ENCODE measurements around the gene RINL. TPM values are rescaled to one million over a fixed set of nuclear protein-coding genes. Genes with fewer than 3 reads are reported as not detected.
A peak's percentile ranks its signal among the peaks of the same experiment; 100 is the strongest.

Gene RINL
- total RNA-seq, 1 donor from 2014 or later, result 2.7 TPM

DNA sequence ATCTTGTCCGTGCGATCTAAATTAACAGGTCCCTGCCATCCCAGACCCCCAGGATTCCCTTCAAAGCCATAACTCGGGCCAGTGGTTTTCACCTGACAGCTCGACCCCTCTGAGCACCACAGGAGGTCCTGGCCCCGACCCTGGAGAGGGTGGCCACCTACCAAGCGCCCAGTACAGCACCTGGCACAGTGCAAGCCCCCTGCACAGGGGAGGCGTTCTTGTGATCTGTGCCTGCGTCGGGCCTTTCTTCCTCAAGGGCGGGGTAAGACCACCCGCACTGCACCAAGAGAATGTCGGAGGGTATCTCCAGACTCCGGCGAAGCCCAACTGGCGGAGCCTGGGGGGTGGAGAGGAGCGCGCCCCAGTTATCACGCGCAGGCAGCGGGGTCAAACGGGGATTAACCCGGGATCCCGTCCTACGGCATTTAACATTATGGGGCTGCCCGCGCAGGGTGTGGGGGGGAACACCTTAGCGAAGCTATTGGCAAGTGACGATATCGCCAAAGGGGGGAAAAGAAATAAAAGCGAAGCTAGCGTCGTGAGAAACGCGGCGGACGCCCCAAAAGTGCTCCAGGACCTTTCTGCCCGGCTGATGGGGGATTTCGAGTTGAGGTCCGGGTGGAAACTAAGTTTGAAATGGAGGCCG, 27.0 kb downstream of the RINL start:
- TF ChIP-seq, protein P1, sequence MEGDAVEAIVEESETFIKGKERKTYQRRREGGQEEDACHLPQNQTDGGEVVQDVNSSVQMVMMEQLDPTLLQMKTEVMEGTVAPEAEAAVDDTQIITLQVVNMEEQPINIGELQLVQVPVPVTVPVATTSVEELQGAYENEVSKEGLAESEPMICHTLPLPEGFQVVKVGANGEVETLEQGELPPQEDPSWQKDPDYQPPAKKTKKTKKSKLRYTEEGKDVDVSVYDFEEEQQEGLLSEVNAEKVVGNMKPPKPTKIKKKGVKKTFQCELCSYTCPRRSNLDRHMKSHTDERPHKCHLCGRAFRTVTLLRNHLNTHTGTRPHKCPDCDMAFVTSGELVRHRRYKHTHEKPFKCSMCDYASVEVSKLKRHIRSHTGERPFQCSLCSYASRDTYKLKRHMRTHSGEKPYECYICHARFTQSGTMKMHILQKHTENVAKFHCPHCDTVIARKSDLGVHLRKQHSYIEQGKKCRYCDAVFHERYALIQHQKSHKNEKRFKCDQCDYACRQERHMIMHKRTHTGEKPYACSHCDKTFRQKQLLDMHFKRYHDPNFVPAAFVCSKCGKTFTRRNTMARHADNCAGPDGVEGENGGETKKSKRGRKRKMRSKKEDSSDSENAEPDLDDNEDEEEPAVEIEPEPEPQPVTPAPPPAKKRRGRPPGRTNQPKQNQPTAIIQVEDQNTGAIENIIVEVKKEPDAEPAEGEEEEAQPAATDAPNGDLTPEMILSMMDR (IDR thresholded peaks at IDR 0.05; ENCODE audit: partially characterized antibody, unreplicated experiment), result no peak
- H3K27me3 Mint-ChIP-seq (ENCODE audit: unreplicated experiment), result peaks cover 24% of the 10 kb centered on the region

DNA sequence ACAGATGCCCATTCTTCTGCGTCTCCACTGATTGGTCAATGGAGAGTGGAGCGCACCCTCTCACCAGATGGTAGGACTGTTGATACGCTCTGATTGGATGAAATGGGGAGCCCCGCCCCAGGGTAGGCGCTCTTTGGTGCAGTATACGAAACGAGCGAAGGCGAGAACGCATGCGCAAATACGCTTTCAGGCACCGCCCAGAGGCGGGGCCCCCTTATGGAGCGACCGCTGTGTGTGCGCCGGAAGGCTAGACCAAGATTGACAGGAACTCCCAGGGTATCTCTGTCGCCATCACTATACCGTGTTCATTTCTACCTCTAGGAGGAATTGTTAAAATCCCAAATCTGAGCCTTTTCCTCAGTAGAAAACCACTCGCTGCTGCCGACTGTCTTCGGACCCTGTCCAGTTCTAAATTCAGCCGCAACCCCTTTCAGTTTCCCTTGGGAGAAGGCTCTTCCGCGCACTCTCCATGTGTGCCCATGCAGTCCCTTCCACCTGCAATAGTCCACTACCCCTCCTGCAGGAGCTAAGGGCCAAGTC, 27.6 kb downstream of the RINL start:
- H3K27me3 Mint-ChIP-seq (ENCODE audit: unreplicated experiment), result peaks cover 24% of the 10 kb centered on the region
- H3K36me3 Mint-ChIP-seq (ENCODE audit: unreplicated experiment), result no peaks in the 10 kb centered on the region
- peak overlapping the region; percentile 93 for H3K4me3 Mint-ChIP-seq (ENCODE audit: unreplicated experiment)
- H3K27ac Mint-ChIP-seq (ENCODE audit: unreplicated experiment), result peak overlapping the region; percentile 90
- TF ChIP-seq, protein P1 (IDR thresholded peaks at IDR 0.05; ENCODE audit: partially characterized antibody, unreplicated experiment), result no peak
- H3K9me3 Mint-ChIP-seq (ENCODE audit: unreplicated experiment), result peaks cover 24% of the 10 kb centered on the region
- H3K4me1 Mint-ChIP-seq (ENCODE audit: low read depth, unreplicated experiment), result peaks cover 12% of the 10 kb centered on the region
- peak; percentile 97 for DNase-seq

More for the DNA sequence above, 27.0 kb downstream of the RINL start:
- H3K36me3 Mint-ChIP-seq (ENCODE audit: unreplicated experiment), result no peaks in the 10 kb centered on the region
- peaks cover 12% of the 10 kb centered on the region for H3K4me1 Mint-ChIP-seq (ENCODE audit: low read depth, unreplicated experiment)
- H3K27ac Mint-ChIP-seq (ENCODE audit: unreplicated experiment), result peak overlapping the region; percentile 90
- H3K4me3 Mint-ChIP-seq (ENCODE audit: unreplicated experiment), result peak overlapping the region; percentile 93
- peaks cover 24% of the 10 kb centered on the region for H3K9me3 Mint-ChIP-seq (ENCODE audit: unreplicated experiment)
- peak; percentile 37 for DNase-seq

- TF ChIP-seq, protein P1 (IDR thresholded peaks at IDR 0.05; ENCODE audit: partially characterized antibody, unreplicated experiment), result peak; percentile 94
- DNase-seq, result peak; percentile 99
- Mint-ChIP-seq H3K4me1 (ENCODE audit: low read depth, unreplicated experiment) (peaks cover 12% of the 10 kb centered on the region), H3K27me3 (ENCODE audit: unreplicated experiment) (peaks cover 24% of the 10 kb centered on the region), H3K27ac (ENCODE audit: unreplicated experiment) (peak within 1 kb of the TSS; percentile 90), H3K36me3 (ENCODE audit: unreplicated experiment) (no peaks in the 10 kb centered on the region), H3K4me3 (ENCODE audit: unreplicated experiment) (peak within 1 kb of the TSS; percentile 95), H3K9me3 (ENCODE audit: unreplicated experiment) (peaks cover 24% of the 10 kb centered on the region)
These were observed 28.1 kb downstream of the RINL start, which contains the start of gene HNRNPL for GRCh38 chr19:38849860-38850435. HNRNPL (minus strand) TSS chr19:38849986; CDS start chr19:38849966, 20 bp downstream.

DNA sequence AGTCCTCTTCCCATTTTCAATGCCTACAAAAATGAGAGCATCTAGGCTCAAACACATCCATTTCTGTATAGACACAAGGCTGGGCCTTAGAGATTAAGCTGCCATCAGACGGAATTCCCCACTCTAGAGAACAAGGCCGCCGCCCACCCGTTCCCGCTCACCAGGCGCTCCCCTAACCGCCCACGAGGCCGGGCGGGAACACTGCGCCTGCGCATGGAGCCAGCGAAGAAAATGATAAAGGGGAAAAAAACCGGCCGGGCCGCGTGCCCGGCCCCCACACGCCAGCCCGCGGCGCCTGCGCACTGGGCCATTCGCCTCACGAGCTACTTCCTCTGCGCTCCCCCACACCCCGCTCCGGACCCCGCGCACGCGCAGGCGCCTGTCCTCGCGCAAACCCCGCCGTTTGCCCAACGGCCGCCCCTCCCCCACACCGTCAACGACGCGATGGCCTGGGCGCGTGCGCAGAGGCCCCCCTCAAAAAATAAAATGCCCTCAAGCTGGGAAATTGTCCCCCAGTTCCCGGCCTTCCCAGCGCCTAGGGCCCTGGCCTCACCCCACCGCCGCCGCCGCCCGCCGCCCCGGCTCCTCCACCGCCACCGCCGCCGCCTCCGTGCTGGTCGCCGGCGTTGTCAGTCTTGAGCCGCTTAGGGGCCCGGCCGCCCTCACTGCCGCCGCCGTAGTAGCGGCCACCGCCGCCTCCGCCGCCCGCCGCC, 28.8 kb downstream of the RINL start:
- DNase-seq, result peak; percentile 98
- Mint-ChIP-seq H3K4me3 (ENCODE audit: unreplicated experiment) (peak overlapping the region; percentile 95), H3K4me1 (ENCODE audit: low read depth, unreplicated experiment) (peaks cover 12% of the 10 kb centered on the region), H3K9me3 (ENCODE audit: unreplicated experiment) (peaks cover 24% of the 10 kb centered on the region), H3K27ac (ENCODE audit: unreplicated experiment) (peak overlapping the region; percentile 90), H3K36me3 (ENCODE audit: unreplicated experiment) (peaks cover 2% of the 10 kb centered on the region), H3K27me3 (ENCODE audit: unreplicated experiment) (peaks cover 26% of the 10 kb centered on the region)
- TF ChIP-seq, protein P1 (IDR thresholded peaks at IDR 0.05; ENCODE audit: partially characterized antibody, unreplicated experiment), result no peak

Data from glutamatergic neuron (in vitro differentiated cells).